Panc1 (cell line): ENCODE data around the gene TAL1.

ENCODE experiments used
- POLR2AphosphoS5 ChIP-seq: IDR thresholded peaks from 2 replicates; pipeline ENCODE4 v1.6.1; 2012; ENCODE audit warnings: mild to moderate bottlenecking, low read depth, low read length, moderate library complexity
- SIN3A ChIP-seq: IDR thresholded peaks from 2 replicates; pipeline ENCODE4 v1.6.1; 2012; ENCODE audit warnings: low read depth, mild to moderate bottlenecking, low read length, moderate library complexity, borderline replicate concordance; ENCODE audit not compliant: insufficient read depth
- TCF7L2 ChIP-seq: IDR thresholded peaks from 2 replicates; pipeline ENCODE4 v1.6.1; 2011; ENCODE audit warnings: mild to moderate bottlenecking, low read depth, low read length, inconsistent platforms
- TF ChIP-seq, protein P1 (sequence below): fragments of 450-650 bp; IDR thresholded peaks from 2 replicates; pipeline ENCODE4 v1.5.1; 2017; ENCODE audit warnings: mild to moderate bottlenecking
- TF ChIP-seq, protein P2 (sequence below), 2 experiments: IDR thresholded peaks; 2 replicates each; pipeline ENCODE4 v1.6.1; 2011 to 2012; ENCODE audit warnings: low read depth in 2 of 2, control low read depth in 1 of 2, low read length in 1 of 2, mild to moderate bottlenecking in 1 of 2, moderate library complexity in 1 of 2; ENCODE audit not compliant: insufficient read depth in 1 of 2

DNA sequence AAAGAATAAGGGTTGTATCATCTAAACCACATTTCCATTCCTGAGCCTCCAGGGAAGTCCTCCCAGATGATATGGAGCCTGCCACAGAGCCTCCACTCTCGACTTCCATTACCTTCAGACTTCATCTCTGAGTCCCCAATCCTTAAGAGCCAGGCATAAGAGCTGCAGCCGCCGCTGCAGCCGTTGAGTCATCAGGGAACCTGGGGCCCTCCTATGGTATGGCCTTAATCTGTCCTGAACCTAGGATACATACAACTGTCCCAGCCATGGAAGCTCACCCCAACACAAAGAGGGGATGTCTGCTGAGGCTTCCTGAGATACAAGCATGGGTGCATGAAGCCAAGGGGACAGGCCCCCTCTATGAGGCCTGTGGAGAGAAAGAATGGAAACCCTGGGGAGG, 16.3 kb downstream of the TAL1 start:
- TF ChIP-seq, protein P1, sequence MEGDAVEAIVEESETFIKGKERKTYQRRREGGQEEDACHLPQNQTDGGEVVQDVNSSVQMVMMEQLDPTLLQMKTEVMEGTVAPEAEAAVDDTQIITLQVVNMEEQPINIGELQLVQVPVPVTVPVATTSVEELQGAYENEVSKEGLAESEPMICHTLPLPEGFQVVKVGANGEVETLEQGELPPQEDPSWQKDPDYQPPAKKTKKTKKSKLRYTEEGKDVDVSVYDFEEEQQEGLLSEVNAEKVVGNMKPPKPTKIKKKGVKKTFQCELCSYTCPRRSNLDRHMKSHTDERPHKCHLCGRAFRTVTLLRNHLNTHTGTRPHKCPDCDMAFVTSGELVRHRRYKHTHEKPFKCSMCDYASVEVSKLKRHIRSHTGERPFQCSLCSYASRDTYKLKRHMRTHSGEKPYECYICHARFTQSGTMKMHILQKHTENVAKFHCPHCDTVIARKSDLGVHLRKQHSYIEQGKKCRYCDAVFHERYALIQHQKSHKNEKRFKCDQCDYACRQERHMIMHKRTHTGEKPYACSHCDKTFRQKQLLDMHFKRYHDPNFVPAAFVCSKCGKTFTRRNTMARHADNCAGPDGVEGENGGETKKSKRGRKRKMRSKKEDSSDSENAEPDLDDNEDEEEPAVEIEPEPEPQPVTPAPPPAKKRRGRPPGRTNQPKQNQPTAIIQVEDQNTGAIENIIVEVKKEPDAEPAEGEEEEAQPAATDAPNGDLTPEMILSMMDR: no peak
- TF ChIP-seq SIN3A (no peak), POLR2AphosphoS5 (no peak), TCF7L2 (no peak)
- TF ChIP-seq, protein P2, sequence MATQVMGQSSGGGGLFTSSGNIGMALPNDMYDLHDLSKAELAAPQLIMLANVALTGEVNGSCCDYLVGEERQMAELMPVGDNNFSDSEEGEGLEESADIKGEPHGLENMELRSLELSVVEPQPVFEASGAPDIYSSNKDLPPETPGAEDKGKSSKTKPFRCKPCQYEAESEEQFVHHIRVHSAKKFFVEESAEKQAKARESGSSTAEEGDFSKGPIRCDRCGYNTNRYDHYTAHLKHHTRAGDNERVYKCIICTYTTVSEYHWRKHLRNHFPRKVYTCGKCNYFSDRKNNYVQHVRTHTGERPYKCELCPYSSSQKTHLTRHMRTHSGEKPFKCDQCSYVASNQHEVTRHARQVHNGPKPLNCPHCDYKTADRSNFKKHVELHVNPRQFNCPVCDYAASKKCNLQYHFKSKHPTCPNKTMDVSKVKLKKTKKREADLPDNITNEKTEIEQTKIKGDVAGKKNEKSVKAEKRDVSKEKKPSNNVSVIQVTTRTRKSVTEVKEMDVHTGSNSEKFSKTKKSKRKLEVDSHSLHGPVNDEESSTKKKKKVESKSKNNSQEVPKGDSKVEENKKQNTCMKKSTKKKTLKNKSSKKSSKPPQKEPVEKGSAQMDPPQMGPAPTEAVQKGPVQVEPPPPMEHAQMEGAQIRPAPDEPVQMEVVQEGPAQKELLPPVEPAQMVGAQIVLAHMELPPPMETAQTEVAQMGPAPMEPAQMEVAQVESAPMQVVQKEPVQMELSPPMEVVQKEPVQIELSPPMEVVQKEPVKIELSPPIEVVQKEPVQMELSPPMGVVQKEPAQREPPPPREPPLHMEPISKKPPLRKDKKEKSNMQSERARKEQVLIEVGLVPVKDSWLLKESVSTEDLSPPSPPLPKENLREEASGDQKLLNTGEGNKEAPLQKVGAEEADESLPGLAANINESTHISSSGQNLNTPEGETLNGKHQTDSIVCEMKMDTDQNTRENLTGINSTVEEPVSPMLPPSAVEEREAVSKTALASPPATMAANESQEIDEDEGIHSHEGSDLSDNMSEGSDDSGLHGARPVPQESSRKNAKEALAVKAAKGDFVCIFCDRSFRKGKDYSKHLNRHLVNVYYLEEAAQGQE (IDR thresholded peaks at IDR 0.05; ENCODE audit: insufficient read depth in 1 of 2, low read depth in 2 of 2, low read length in 1 of 2): no peak
